Smooth muscle cell (in vitro differentiated cells): Measurements from ENCODE around the gene KLHL17. TPM values are rescaled to one million over a fixed set of nuclear protein-coding genes. Genes with fewer than 3 reads are reported as not detected.

Experiments
- DNase-seq: peaks from one replicate; lab custom pipeline; 2025; ENCODE audit not compliant: unreplicated experiment; lab: John Stamatoyannopoulos, UW
- H2AFZ ChIP-seq: fragments of 200-600 bp; sonication (generic); 2 replicates; pipeline ENCODE4 v1.6.0; 2016; ENCODE audit warnings: antibody characterized with exemption, low read depth, mild to moderate bottlenecking
- H3F3A ChIP-seq: fragments of 200-600 bp; sonication (generic); 2 replicates; pipeline ENCODE4 v1.6.0; 2017; ENCODE audit warnings: antibody characterized with exemption, low read depth
- H3K27ac ChIP-seq: fragments of 200-600 bp; sonication (generic); 2 replicates; pipeline ENCODE4 v1.5.1; 2016; ENCODE audit warnings: low read depth, mild to moderate bottlenecking
- H3K27me3 ChIP-seq: fragments of 200-600 bp; sonication (generic); 2 replicates; pipeline ENCODE4 v1.6.1; 2016; ENCODE audit warnings: low read depth, mild to moderate bottlenecking
- H3K36me3 ChIP-seq: fragments of 200-600 bp; sonication (generic); 2 replicates; pipeline ENCODE4 v1.5.1; 2016; ENCODE audit warnings: low read depth
- H3K4me1 ChIP-seq: fragments of 200-600 bp; sonication (generic); 2 replicates; pipeline ENCODE4 v1.5.1; 2016; ENCODE audit warnings: low read depth
- H3K4me2 ChIP-seq: fragments of 200-600 bp; sonication (generic); 2 replicates; pipeline ENCODE4 v1.6.0; 2016; ENCODE audit warnings: mild to moderate bottlenecking
- H3K4me3 ChIP-seq: fragments of 200-600 bp; sonication (generic); 2 replicates; pipeline ENCODE4 v1.5.1; 2016; ENCODE audit warnings: mild to moderate bottlenecking
- H3K79me2 ChIP-seq: fragments of 200-600 bp; sonication (generic); 2 replicates; pipeline ENCODE4 v1.6.0; 2016; ENCODE audit warnings: low read depth, mild to moderate bottlenecking
- H3K9ac ChIP-seq: fragments of 200-600 bp; sonication (generic); 2 replicates; pipeline ENCODE4 v1.6.0; 2016; ENCODE audit warnings: low read depth
- H3K9me3 ChIP-seq: fragments of 200-600 bp; sonication (generic); replicated peaks from 2 replicates; pipeline ENCODE4 v1.5.1; 2016; ENCODE audit warnings: low read depth
- H4K20me1 ChIP-seq: fragments of 200-600 bp; sonication (generic); 2 replicates; pipeline ENCODE4 v1.6.0; 2016; ENCODE audit warnings: low read depth
- WGBS: methylation state at CpG from one replicate; pipeline ENCODE4 v1.1.7; 2016; ENCODE audit warnings: low lambda C conversion rate; 5-methylcytosine and 5-hydroxymethylcytosine counted together
- polyA plus RNA-seq: library from polyadenylated mRNA; unstranded; fragments of >200 nt; fragmentation: Nextera tagmentation; extraction: Ambion mirVana; gene quantifications from 2 replicates; pipeline ENCODE4 v1.2.1, GENCODE V29; 2016
- total RNA-seq: library from RNA; depleted of rRNA; stranded (reverse); fragments of >200 nt; gene quantifications from 2 replicates; pipeline ENCODE4 v1.2.3, GENCODE V29; 2014
- TF ChIP-seq, protein P1 (sequence below): fragments of 200-600 bp; sonication (generic); IDR thresholded peaks from 2 replicates; pipeline ENCODE4 v1.5.1; 2017; ENCODE audit warnings: borderline replicate concordance, mild to moderate bottlenecking, antibody characterized with exemption; ENCODE audit not compliant: insufficient read depth, poor library complexity, severe bottlenecking

The KLHL17 gene
- total and polyA plus RNA-seq, 2 experiments from 2014 or later, result 10.2 to 29.9 TPM

DNA sequence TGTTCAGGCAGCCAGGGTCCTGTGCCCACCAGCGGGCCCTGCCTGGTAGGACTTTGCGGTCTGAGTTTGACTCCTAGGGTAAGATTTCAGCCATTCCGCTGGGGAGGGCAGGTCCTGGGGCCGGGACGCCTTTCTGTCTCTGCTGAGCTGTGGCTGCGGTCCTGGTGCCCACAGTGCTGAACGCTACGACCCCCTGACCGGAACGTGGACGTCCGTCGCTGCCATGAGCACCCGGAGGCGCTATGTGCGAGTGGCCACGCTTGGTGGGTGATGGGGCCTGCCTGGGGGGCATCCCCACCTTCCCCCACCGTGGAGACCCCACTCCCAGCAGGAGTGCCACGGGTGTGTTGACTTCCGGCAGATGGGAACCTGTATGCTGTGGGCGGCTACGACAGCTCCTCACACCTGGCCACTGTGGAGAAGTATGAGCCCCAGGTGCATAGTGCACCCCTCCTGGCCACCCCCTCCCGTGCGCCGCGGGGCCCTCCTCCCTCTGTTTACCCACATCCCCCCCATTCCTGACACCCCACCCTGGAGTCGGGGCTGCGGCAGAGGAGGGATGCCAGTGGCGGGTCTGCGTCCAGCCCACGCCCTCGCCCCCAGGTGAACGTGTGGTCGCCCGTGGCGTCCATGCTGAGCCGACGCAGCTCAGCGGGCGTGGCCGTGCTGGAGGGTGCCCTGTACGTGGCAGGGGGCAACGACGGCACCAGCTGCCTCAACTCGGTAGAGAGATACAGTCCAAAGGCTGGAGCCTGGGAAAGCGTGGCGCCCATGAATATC, 3.6 kb downstream of the KLHL17 start:
- 97% methylated on average over 39 of the region's 47 CpGs for WGBS
- TF ChIP-seq, protein P1, sequence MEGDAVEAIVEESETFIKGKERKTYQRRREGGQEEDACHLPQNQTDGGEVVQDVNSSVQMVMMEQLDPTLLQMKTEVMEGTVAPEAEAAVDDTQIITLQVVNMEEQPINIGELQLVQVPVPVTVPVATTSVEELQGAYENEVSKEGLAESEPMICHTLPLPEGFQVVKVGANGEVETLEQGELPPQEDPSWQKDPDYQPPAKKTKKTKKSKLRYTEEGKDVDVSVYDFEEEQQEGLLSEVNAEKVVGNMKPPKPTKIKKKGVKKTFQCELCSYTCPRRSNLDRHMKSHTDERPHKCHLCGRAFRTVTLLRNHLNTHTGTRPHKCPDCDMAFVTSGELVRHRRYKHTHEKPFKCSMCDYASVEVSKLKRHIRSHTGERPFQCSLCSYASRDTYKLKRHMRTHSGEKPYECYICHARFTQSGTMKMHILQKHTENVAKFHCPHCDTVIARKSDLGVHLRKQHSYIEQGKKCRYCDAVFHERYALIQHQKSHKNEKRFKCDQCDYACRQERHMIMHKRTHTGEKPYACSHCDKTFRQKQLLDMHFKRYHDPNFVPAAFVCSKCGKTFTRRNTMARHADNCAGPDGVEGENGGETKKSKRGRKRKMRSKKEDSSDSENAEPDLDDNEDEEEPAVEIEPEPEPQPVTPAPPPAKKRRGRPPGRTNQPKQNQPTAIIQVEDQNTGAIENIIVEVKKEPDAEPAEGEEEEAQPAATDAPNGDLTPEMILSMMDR, result no peak
- no peaks in the 10 kb centered on the region for H3K27me3 ChIP-seq
- peaks cover 7% of the 10 kb centered on the region for H3K4me1 ChIP-seq
- no peak overlapping the region for H2AFZ ChIP-seq
- no peak for DNase-seq
- peaks cover under 1% of the 10 kb centered on the region for H3K79me2 ChIP-seq
- no peaks in the 10 kb centered on the region for H3K9me3 ChIP-seq
- no peaks in the 10 kb centered on the region for H3F3A ChIP-seq
- no peak overlapping the region for H3K4me3 ChIP-seq
- no peak overlapping the region for H3K27ac ChIP-seq
- H3K36me3 ChIP-seq, result no peaks in the 10 kb centered on the region
- H3K9ac ChIP-seq, result no peak overlapping the region
- H4K20me1 ChIP-seq, result no peaks in the 10 kb centered on the region
- H3K4me2 ChIP-seq, result no peak overlapping the region

- Histone ChIP-seq H3K4me2 (no peak overlapping the region), H2AFZ (no peak overlapping the region), H3K4me3 (no peak overlapping the region), H3K9me3 (no peaks in the 10 kb centered on the region), H3F3A (no peaks in the 10 kb centered on the region), H4K20me1 (no peaks in the 10 kb centered on the region), H3K27ac (no peak overlapping the region), H3K4me1 (peaks cover 7% of the 10 kb centered on the region), H3K79me2 (no peaks in the 10 kb centered on the region), H3K36me3 (no peaks in the 10 kb centered on the region), H3K9ac (no peak overlapping the region), H3K27me3 (no peaks in the 10 kb centered on the region)
- TF ChIP-seq, protein P1, result no peak
- WGBS, result 96% methylated on average over 30 of the region's 51 CpGs
- no peak for DNase-seq
These were observed 4.5 kb downstream of the KLHL17 start for GRCh38 chr1:964691-965525.

- Histone ChIP-seq H3K36me3 (no peaks in the 10 kb centered on the region), H3K4me1 (peaks cover 7% of the 10 kb centered on the region), H3K4me3 (peak overlapping the region; percentile 60), H4K20me1 (no peaks in the 10 kb centered on the region), H2AFZ (no peak overlapping the region), H3K27me3 (peaks cover 6% of the 10 kb centered on the region), H3K9ac (peak overlapping the region; percentile 88), H3K79me2 (no peaks in the 10 kb centered on the region), H3K9me3 (no peaks in the 10 kb centered on the region), H3K4me2 (peak overlapping the region; percentile 85), H3K27ac (peak overlapping the region; percentile 93), H3F3A (no peaks in the 10 kb centered on the region)
- TF ChIP-seq, protein P1, result no peak
- DNase-seq, result no peak
- WGBS, result 81% methylated on average over 18 of the region's 26 CpGs
These were observed 5.2 kb downstream of the KLHL17 start for GRCh38 chr1:965526-966134.
